ENCODE measurements around the gene LILRA1. TPM values are rescaled to one million over a fixed set of nuclear protein-coding genes. Genes with fewer than 3 reads are reported as not detected.
"Not testable (repeated sequence)": the region's sequence is repeated elsewhere in the genome, so short reads cannot be mapped to it uniquely, and the experiment has no call there.

The LILRA1 gene
- total and polyA plus RNA-seq, 10 of the 15 experiments (the other 5 are each of a cell fraction or from before 2014, with no cell fraction given) = 0.04 TPM; not detected in 9

GRCh38 chr19:54574527-54575056 is 18.8 kb upstream of the LILRA1 start:
- BruUV-seq (replicated peaks) = no TSS peak
- ChIA-PET RAD21 (ENCODE audit: unreplicated experiment) (no interaction called here), POLR2A (no interaction called here), SMC1A (ENCODE audit: uncharacterized antibody, unreplicated experiment) (interaction anchor here (0.6 to 0.9 kb wide), 2 partner anchors 43 to 93 kb away, joined by 3 to 4 read pairs; no protein-coding TSS in a partner anchor), CTCF (no interaction called here)
- FAIRE-seq = no peak
- WGBS (ENCODE audit: insufficient coverage, insufficient replicate concordance, low lambda C conversion rate, missing lambda C conversion rate) = 34% methylated on average over 12 of the region's 12 CpGs
- no peak for TF ChIP-seq NKRF (conservative IDR thresholded peaks at IDR 0.05)
- TF ChIP-seq STAT3 (IDR thresholded peaks at IDR 0.05; ENCODE audit: low read depth, low read length) = no peak
- no peak for TF ChIP-seq ZNF217 (IDR thresholded peaks at IDR 0.05)
- no peak for TF ChIP-seq MTA2 (IDR thresholded peaks at IDR 0.05; ENCODE audit: low read depth)
- no peak for TF ChIP-seq IRF5 (IDR thresholded peaks at IDR 0.05; ENCODE audit: borderline replicate concordance)
- no peak for TF ChIP-seq NFIC (IDR thresholded peaks at IDR 0.05; ENCODE audit: low read depth, low read length)
- no peak for TF ChIP-seq E4F1 (IDR thresholded peaks at IDR 0.05; ENCODE audit: borderline replicate concordance, partially characterized antibody)
- no peak for TF ChIP-seq ZNF207 (IDR thresholded peaks at IDR 0.05; ENCODE audit: borderline replicate concordance)
- no peak overlapping the region for H3K27ac ChIP-seq (ENCODE audit: control insufficient read depth, insufficient read depth)
- in situ Hi-C loops (cut with MboI) = loop anchor here (5.0 kb wide), 1 partner anchor 277 kb away; no protein-coding TSS in a partner anchor
- intact Hi-C loops (cut with micrococcal nuclease; ENCODE audit: unreplicated experiment) = no loop called here
- ATAC-seq = no peak
- no peak overlapping the region for H3K4me3 ChIP-seq
- H3K36me3 ChIP-seq (ENCODE audit: control insufficient read depth in 2 of 2, insufficient read depth in 2 of 2, low read length in 1 of 2) = no peaks in the 10 kb centered on the region
- H3K4me1 ChIP-seq (ENCODE audit: control insufficient read depth, insufficient read depth, low read length) = peaks cover 20% of the 10 kb centered on the region
- H3K9ac ChIP-seq (ENCODE audit: control insufficient read depth, insufficient read depth, low read length) = no peak overlapping the region
- H2AFZ ChIP-seq (ENCODE audit: control insufficient read depth, low read depth, low read length) = no peak overlapping the region
- no peak for DNase-seq (ENCODE audit: low read depth, low spot score)
- H3K9me3 ChIP-seq (replicated peaks; ENCODE audit: control insufficient read depth, insufficient read depth, low read length) = no peaks in the 10 kb centered on the region; the same call in 2 of the 3 replicates
- no peak overlapping the region for H3K4me2 ChIP-seq (ENCODE audit: control insufficient read depth, insufficient read depth)
- no peaks in the 10 kb centered on the region; a peak in 1 of 4 replicates for H3K27me3 ChIP-seq (replicated peaks in 1 of 2; ENCODE audit: control insufficient read depth in 2 of 2, insufficient read depth in 2 of 2, low read length in 1 of 2)
- H4K20me1 ChIP-seq (ENCODE audit: control insufficient read depth, insufficient read depth) = no peaks in the 10 kb centered on the region
- no peaks in the 10 kb centered on the region for H3K79me2 ChIP-seq (ENCODE audit: control insufficient read depth, insufficient read depth, low read length)

GRCh38 chr19:54575205-54575604 is 18.2 kb upstream of the LILRA1 start:
- CTCF ChIA-PET; FAIRE-seq; H3K27ac ChIP-seq (ENCODE audit: control insufficient read depth, insufficient read depth); POLR2A ChIA-PET; RAD21 ChIA-PET (ENCODE audit: unreplicated experiment); H3K36me3 ChIP-seq (ENCODE audit: control insufficient read depth in 2 of 2, insufficient read depth in 2 of 2, low read length in 1 of 2); BruUV-seq (replicated peaks); H3K27me3 ChIP-seq (replicated peaks in 1 of 2; ENCODE audit: control insufficient read depth in 2 of 2, insufficient read depth in 2 of 2, low read length in 1 of 2); ATAC-seq; H3K9me3 ChIP-seq (replicated peaks; ENCODE audit: control insufficient read depth, insufficient read depth, low read length); H2AFZ ChIP-seq (ENCODE audit: control insufficient read depth, low read depth, low read length); intact Hi-C loops (cut with micrococcal nuclease; ENCODE audit: unreplicated experiment); H3K4me3 ChIP-seq; H3K9ac ChIP-seq (ENCODE audit: control insufficient read depth, insufficient read depth, low read length); SMC1A ChIA-PET (ENCODE audit: uncharacterized antibody, unreplicated experiment); H3K79me2 ChIP-seq (ENCODE audit: control insufficient read depth, insufficient read depth, low read length); H3K4me2 ChIP-seq (ENCODE audit: control insufficient read depth, insufficient read depth); DNase-seq (ENCODE audit: low read depth, low spot score); H4K20me1 ChIP-seq (ENCODE audit: control insufficient read depth, insufficient read depth): not testable (repeated sequence)
- H3K4me1 ChIP-seq (ENCODE audit: control insufficient read depth, insufficient read depth, low read length) = peaks cover 20% of the 10 kb centered on the region
- 46% methylated on average over 8 of the region's 9 CpGs for WGBS (ENCODE audit: insufficient coverage, insufficient replicate concordance, low lambda C conversion rate, missing lambda C conversion rate)
- in situ Hi-C loops (cut with MboI) = loop anchor here (5.0 kb wide), 1 partner anchor 278 kb away; no protein-coding TSS in a partner anchor

Measured in GM12878 (cell line).